ENCODE data around the gene CCDC17. TPM values are rescaled to one million over a fixed set of nuclear protein-coding genes. Genes with fewer than 3 reads are reported as not detected.

Gene CCDC17
- total and polyA plus RNA-seq, 2 of the 8 experiments (the other 6 are each of a cell fraction or from before 2014, with no cell fraction given): 0.95 to 2.0 TPM

- H3K56ac ChIP-seq (replicated peaks; ENCODE audit: insufficient read length, low read depth, low read length): no peak overlapping the region
- H3K36me3 ChIP-seq (ENCODE audit: control insufficient read depth in 2 of 4, insufficient read depth in 4 of 4, low read length in 3 of 4): peaks cover 28 to 78% (median 52%) of the 10 kb centered on the region in 4 experiments
- H3K23me2 ChIP-seq (ENCODE audit: low read depth, low read length): no peaks in the 10 kb centered on the region
- no peak overlapping the region for H2BK15ac ChIP-seq (ENCODE audit: low read length)
- H3K27ac ChIP-seq (ENCODE audit: low read depth, low read length): no peak overlapping the region
- no peak overlapping the region for H4K8ac ChIP-seq (ENCODE audit: extremely low read depth, insufficient read depth, low read length)
- FAIRE-seq (no peak), DNase-seq (ENCODE audit: low read depth in 1 of 2, low spot score in 2 of 2) (no peak)
- no peaks in the 10 kb centered on the region for H3K4me1 ChIP-seq (replicated peaks in 1 of 4; ENCODE audit: control insufficient read depth in 3 of 4, insufficient read depth in 4 of 4, low read length in 3 of 4)
- no peak overlapping the region for H3K23ac ChIP-seq (ENCODE audit: insufficient read length)
- ChIA-PET POLR2A (ENCODE audit: partially characterized antibody) (interaction anchor here (1.5 kb wide), 1 partner anchor 21 kb away, joined by 3 read pairs; no protein-coding TSS in a partner anchor), CTCF (ENCODE audit: partially characterized antibody) (no interaction called here)
- H4K5ac ChIP-seq (ENCODE audit: insufficient read length, low read depth, low read length): no peak overlapping the region
- H2AK5ac ChIP-seq (ENCODE audit: low read depth, low read length): no peak overlapping the region
- no peak overlapping the region for H3K9ac ChIP-seq (replicated peaks in 1 of 4; ENCODE audit: extremely low read depth in 1 of 4, low read depth in 3 of 4, low read length in 3 of 4)
- no peak overlapping the region for H3K14ac ChIP-seq (ENCODE audit: insufficient read length)
- H3K27me3 ChIP-seq (replicated peaks in 1 of 4; ENCODE audit: control insufficient read depth in 3 of 4, extremely low read depth in 1 of 4, insufficient read depth in 3 of 4, low read length in 3 of 4): no peaks in the 10 kb centered on the region
- H2BK12ac ChIP-seq (ENCODE audit: low read depth, low read length): no peak overlapping the region
- no peak overlapping the region for H3K4me3 ChIP-seq (ENCODE audit: extremely low read depth in 1 of 4, insufficient read depth in 2 of 4, low read depth in 3 of 4, low read length in 4 of 4)
- H3K79me2 ChIP-seq (ENCODE audit: control insufficient read depth in 1 of 2, insufficient read depth in 2 of 2, low read length in 2 of 2): peaks cover 0 to 32% of the 10 kb centered on the region in 2 experiments
- 92% methylated on average over 2 of the region's 2 CpGs; no CpG with 5 or more reads in 1 of the 2 experiments for WGBS, 2 experiments (ENCODE audit: extremely low coverage in 1 of 2, insufficient coverage in 1 of 2, insufficient read length in 1 of 2, insufficient replicate concordance in 2 of 2, low coverage in 1 of 2, low lambda C conversion rate in 2 of 2, missing lambda C conversion rate in 1 of 2)
- no peak overlapping the region for H4K91ac ChIP-seq (replicated peaks; ENCODE audit: insufficient read length, low read length)
- H3K9me3 ChIP-seq (ENCODE audit: insufficient read depth in 2 of 2, low read depth in 1 of 2, low read length in 1 of 2): no peaks in the 10 kb centered on the region
- no peak overlapping the region for H2AFZ ChIP-seq (ENCODE audit: low read length)
- no peaks in the 10 kb centered on the region; the same call in 1 of the 2 replicates for H3K79me1 ChIP-seq (ENCODE audit: low read depth, low read length)
- no peak overlapping the region for H3K4me2 ChIP-seq (ENCODE audit: insufficient read depth in 1 of 2, low read depth in 2 of 2, low read length in 2 of 2)
- H2BK120ac ChIP-seq (replicated peaks; ENCODE audit: low read depth, low read length): no peak overlapping the region
- H4K20me1 ChIP-seq (replicated peaks in 1 of 2; ENCODE audit: control insufficient read depth in 1 of 2, insufficient read depth in 2 of 2, low read length in 2 of 2): peaks cover 2 to 7% of the 10 kb centered on the region in 2 experiments
- no peak overlapping the region for H3K18ac ChIP-seq (ENCODE audit: extremely low read depth, low read length)
- no peak overlapping the region for H2BK5ac ChIP-seq (ENCODE audit: low read depth, low read length)
- no peak overlapping the region for H3K4ac ChIP-seq (replicated peaks; ENCODE audit: insufficient read length, low read depth, low read length)
- no peak overlapping the region for H2BK20ac ChIP-seq (ENCODE audit: low read length)
- TF ChIP-seq ZNF274 (IDR thresholded peaks at IDR 0.05; ENCODE audit: borderline replicate concordance, extremely low read depth, low read length): no peak
- no peak for TF ChIP-seq CREB1 (IDR thresholded peaks at IDR 0.05)
- TF ChIP-seq CHD1 (IDR thresholded peaks at IDR 0.05; ENCODE audit: low read depth, low read length): no peak
- no peak for TF ChIP-seq HDAC2 (IDR thresholded peaks at IDR 0.05; ENCODE audit: borderline replicate concordance in 1 of 2, low read depth in 2 of 2, low read length in 2 of 2)
- TF ChIP-seq E2F6 (IDR thresholded peaks at IDR 0.05): no peak
These were observed 34.3 kb upstream of the CCDC17 start for GRCh38 chr1:45658171-45658570.
